Endothelial cell (in vitro differentiated cells): ENCODE data around the gene CTNNA3. TPM values are rescaled to one million over a fixed set of nuclear protein-coding genes. Genes with fewer than 3 reads are reported as not detected.

ENCODE experiments used
- DNase-seq: peaks from one replicate; pipeline ENCODE4 v3.0.0; 2021; ENCODE audit warnings: low spot score
- H3K27ac Mint-ChIP-seq: one replicate; pipeline ENCODE4 v1.8.0; 2021; ENCODE audit warnings: mixed read lengths, inconsistent platforms; ENCODE audit not compliant: unreplicated experiment
- H3K27me3 Mint-ChIP-seq: one replicate; pipeline ENCODE4 v1.8.0; 2021; ENCODE audit warnings: mild to moderate bottlenecking, moderate library complexity, mixed read lengths, inconsistent platforms; ENCODE audit not compliant: unreplicated experiment
- H3K36me3 Mint-ChIP-seq: one replicate; pipeline ENCODE4 v1.8.0; 2021; ENCODE audit warnings: mild to moderate bottlenecking, low read depth, mixed read lengths, inconsistent platforms; ENCODE audit not compliant: unreplicated experiment
- H3K4me1 Mint-ChIP-seq: one replicate; pipeline ENCODE4 v1.8.0; 2021; ENCODE audit warnings: mild to moderate bottlenecking, mixed read lengths, inconsistent platforms; ENCODE audit not compliant: unreplicated experiment
- H3K4me3 Mint-ChIP-seq: one replicate; pipeline ENCODE4 v1.8.0; 2021; ENCODE audit warnings: mild to moderate bottlenecking, mixed read lengths, inconsistent platforms; ENCODE audit not compliant: unreplicated experiment
- H3K9me3 Mint-ChIP-seq: one replicate; pipeline ENCODE4 v1.8.0; 2021; ENCODE audit warnings: mixed read lengths, inconsistent platforms; ENCODE audit not compliant: unreplicated experiment
- total RNA-seq: library from RNA; stranded (reverse); fragmentation: NEBNext Ultra II Directional; extraction: Animal tissue kit (Norgen Biotek cat#: 25700); gene quantifications from one replicate; pipeline ENCODE4 v1.2.1, GENCODE V29; 2021; ENCODE audit not compliant: unreplicated experiment
- TF ChIP-seq, protein P1 (sequence below): fragments of 200-600 bp; sonication (generic); IDR thresholded peaks from one replicate; pipeline ENCODE4 v1.5.0; 2021; ENCODE audit warnings: antibody characterized with exemption; ENCODE audit not compliant: unreplicated experiment

CTNNA3 gene
- total RNA-seq, 1 donor from 2014 or later = 2.3 TPM

DNA sequence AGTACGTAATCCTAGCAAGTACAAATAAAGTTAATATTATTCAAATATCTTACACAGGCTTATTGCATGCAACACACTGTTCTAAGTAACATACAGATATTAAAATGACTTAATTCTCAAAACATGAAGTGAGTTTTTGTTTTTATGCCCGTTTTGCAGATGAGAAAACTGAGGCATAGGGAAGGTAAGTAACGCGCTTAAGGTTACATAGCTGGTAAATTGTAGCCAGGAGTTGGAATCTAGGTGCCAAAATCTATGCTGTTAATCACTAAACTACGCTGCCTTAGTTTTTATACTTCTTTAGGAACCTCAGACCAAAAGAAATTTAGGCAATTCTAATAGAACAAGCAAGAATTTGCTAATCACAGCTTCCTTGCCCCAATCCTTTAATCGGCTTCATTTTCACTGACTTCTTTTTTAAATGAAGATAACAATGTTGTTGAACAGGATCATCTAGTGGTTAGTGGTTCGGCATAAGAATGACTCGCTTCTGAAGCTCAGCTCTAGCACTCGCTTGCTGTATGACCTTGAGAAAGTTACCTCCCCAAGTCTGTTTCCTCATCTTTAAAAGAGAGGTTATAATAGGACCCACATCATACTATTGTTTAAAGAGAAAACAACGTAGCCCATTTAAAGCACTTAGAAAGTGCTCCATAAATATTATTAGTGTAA is 771.2 kb downstream of the CTNNA3 start:
- no peak overlapping the region for H3K4me3 Mint-ChIP-seq
- H3K9me3 Mint-ChIP-seq = no peaks in the 10 kb centered on the region
- H3K36me3 Mint-ChIP-seq = no peaks in the 10 kb centered on the region
- peaks cover 4% of the 10 kb centered on the region for H3K27me3 Mint-ChIP-seq
- TF ChIP-seq, protein P1, sequence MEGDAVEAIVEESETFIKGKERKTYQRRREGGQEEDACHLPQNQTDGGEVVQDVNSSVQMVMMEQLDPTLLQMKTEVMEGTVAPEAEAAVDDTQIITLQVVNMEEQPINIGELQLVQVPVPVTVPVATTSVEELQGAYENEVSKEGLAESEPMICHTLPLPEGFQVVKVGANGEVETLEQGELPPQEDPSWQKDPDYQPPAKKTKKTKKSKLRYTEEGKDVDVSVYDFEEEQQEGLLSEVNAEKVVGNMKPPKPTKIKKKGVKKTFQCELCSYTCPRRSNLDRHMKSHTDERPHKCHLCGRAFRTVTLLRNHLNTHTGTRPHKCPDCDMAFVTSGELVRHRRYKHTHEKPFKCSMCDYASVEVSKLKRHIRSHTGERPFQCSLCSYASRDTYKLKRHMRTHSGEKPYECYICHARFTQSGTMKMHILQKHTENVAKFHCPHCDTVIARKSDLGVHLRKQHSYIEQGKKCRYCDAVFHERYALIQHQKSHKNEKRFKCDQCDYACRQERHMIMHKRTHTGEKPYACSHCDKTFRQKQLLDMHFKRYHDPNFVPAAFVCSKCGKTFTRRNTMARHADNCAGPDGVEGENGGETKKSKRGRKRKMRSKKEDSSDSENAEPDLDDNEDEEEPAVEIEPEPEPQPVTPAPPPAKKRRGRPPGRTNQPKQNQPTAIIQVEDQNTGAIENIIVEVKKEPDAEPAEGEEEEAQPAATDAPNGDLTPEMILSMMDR = no peak
- DNase-seq = no peak
- H3K27ac Mint-ChIP-seq = no peak overlapping the region
- peaks cover 3% of the 10 kb centered on the region for H3K4me1 Mint-ChIP-seq

DNA sequence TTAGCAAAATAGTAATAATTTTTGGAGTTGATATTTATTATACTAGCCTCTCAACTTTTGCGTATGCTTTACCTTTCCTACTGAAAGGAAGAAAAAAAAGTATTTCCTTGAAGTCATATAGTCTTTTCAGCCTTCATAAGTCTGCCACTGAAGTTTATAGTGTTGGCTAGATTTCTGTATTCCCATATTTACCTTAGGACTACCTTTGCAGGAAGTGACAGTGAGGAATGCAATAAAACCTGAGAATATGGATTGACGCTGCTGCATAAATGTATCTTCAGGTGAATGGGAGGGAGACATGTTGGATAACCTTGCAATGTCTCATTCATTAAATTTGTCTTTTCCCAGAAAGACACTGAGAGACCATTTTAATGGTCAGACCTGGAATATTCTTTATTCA is 776.7 kb downstream of the CTNNA3 start:
- DNase-seq = no peak
- Mint-ChIP-seq H3K4me1 (no peaks in the 10 kb centered on the region), H3K27ac (no peak overlapping the region), H3K9me3 (no peaks in the 10 kb centered on the region), H3K36me3 (no peaks in the 10 kb centered on the region), H3K27me3 (peaks cover 1% of the 10 kb centered on the region), H3K4me3 (no peak overlapping the region)
- TF ChIP-seq, protein P1 = no peak

DNA sequence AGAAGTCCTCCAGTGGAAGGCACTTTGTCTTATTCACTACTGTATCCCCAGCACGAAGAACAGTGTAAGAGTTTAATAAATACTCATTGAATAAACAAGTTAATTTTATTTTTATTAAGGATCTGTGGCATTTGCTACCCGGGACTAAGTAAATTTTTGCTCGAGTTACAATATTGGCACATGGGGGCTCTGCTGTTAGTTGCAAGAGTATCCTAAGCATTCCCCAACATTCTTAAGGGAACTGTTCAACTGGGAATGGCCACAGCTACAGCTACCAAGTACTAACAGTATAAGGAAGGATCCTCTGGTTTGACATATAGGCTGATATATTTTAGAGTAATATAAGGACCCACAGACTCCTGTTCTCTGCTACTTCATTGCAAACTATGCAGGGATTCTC is 778.9 kb downstream of the CTNNA3 start:
- H3K4me1 Mint-ChIP-seq = no peaks in the 10 kb centered on the region
- no peak overlapping the region for H3K27ac Mint-ChIP-seq
- TF ChIP-seq, protein P1 = no peak
- H3K36me3 Mint-ChIP-seq = no peaks in the 10 kb centered on the region
- no peak overlapping the region for H3K4me3 Mint-ChIP-seq
- no peak for DNase-seq
- H3K27me3 Mint-ChIP-seq = peaks cover 2% of the 10 kb centered on the region
- H3K9me3 Mint-ChIP-seq = no peaks in the 10 kb centered on the region

DNA sequence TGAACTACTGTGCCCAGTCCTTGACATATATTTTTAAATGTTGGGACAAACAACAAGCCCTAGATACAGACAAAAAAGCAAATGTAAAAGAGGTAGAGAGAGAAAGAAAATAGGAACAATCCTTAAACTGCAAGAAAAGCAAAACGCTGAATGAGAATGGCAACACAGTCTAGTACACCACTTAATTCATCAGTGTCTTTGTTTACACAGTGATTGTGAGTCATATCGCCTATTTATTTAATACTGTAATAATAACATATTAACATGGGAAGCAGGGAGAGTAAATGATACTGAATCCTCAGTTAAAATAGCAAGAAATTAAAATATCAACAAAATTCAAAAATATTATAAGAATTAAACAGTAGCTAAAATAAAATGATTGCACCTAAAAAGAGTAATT is 780.0 kb downstream of the CTNNA3 start:
- Mint-ChIP-seq H3K36me3 (no peaks in the 10 kb centered on the region), H3K27me3 (peaks cover 2% of the 10 kb centered on the region), H3K27ac (no peak overlapping the region), H3K4me1 (no peaks in the 10 kb centered on the region), H3K4me3 (no peak overlapping the region), H3K9me3 (no peaks in the 10 kb centered on the region)
- TF ChIP-seq, protein P1 = no peak
- no peak for DNase-seq

DNA sequence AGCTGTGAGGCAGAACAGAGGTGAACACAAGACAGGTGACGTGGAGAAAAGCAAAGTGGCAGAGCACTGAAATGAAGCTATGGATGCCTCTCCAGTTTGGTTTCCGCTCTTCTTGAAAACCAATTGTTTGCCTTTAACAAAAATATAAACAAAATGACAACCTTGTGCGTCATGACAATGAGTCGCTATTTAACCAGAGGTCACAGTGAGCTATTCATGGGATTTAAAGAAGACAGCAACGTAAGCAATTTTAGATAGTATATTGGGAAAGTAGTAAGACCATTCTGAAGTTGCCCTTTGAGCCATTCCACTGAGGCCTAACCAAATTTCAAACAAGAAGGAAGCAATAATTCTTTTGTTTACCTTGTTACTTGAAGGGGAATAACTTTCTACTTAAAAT is 785.3 kb downstream of the CTNNA3 start:
- Mint-ChIP-seq H3K36me3 (no peaks in the 10 kb centered on the region), H3K9me3 (no peaks in the 10 kb centered on the region), H3K4me1 (no peaks in the 10 kb centered on the region), H3K27me3 (peaks cover 2% of the 10 kb centered on the region), H3K4me3 (no peak overlapping the region), H3K27ac (no peak overlapping the region)
- DNase-seq = no peak
- TF ChIP-seq, protein P1 = no peak
